ENCODE data around the gene OR5AN1. TPM values are rescaled to one million over a fixed set of nuclear protein-coding genes. Genes with fewer than 3 reads are reported as not detected.

The OR5AN1 gene
- total RNA-seq, 2 donors from 2014 or later = not detected

GRCh38 chr11:59417023-59417422 lies 58.3 kb downstream of the OR5AN1 start:
- ATAC-seq (no peak), DNase-seq (no peak)
- intact Hi-C loops (cut with DNase I) = no loop called here

GRCh38 chr11:59418156-59418555 lies 59.5 kb downstream of the OR5AN1 start:
- DNase-seq (no peak), ATAC-seq (no peak)

More at GRCh38 chr11:59418156-59418555, 59.5 kb downstream of the OR5AN1 start:
- intact Hi-C loops (cut with DNase I) = no loop called here

Other genes with a start within 250 kb of the OR5AN1 start
- 10 to 100 TPM in 1 of 2 donors, 1 to 10 TPM in 1; 7.8 to 14.6 TPM for gene FAM111A, start 216.0 kb upstream of the OR5AN1 start, total RNA-seq
- gene DTX4, start 186.8 kb upstream of the OR5AN1 start, total RNA-seq = 1 to 10 TPM; 3.6 to 5.0 TPM
- gene MPEG1, start 146.0 kb upstream of the OR5AN1 start, total RNA-seq = 10 to 100 TPM; 16.4 to 38.1 TPM
- not detected for gene OR5A2, start 67.5 kb downstream of the OR5AN1 start, total RNA-seq
- not detected for gene OR5A1, start 77.6 kb downstream of the OR5AN1 start, total RNA-seq
- not detected for gene OR4D6, start 98.1 kb downstream of the OR5AN1 start, total RNA-seq
- gene OR4D10, start 114.4 kb downstream of the OR5AN1 start, total RNA-seq = not detected
- not detected for gene OR4D11, start 144.7 kb downstream of the OR5AN1 start, total RNA-seq
- gene OR4D9, start 152.6 kb downstream of the OR5AN1 start, total RNA-seq = not detected

Measured in left cardiac atrium (tissue), 4 donors.